WTC11 (cell line): ENCODE results near the gene ZKSCAN8.

Source experiments
- CTCF ChIP-seq: fragments of 200-600 bp; IDR thresholded peaks from 2 replicates; pipeline ENCODE4 v1.8.0; 2022; ENCODE audit warnings: antibody characterized with exemption
- E2F4 ChIP-seq: sonication (generic); formaldehyde crosslinking; IDR thresholded peaks from 2 replicates; pipeline ENCODE4 v1.8.1; 2022; ENCODE audit warnings: low read depth, mild to moderate bottlenecking, moderate library complexity, missing genetic modification reagents, borderline replicate concordance
- IRF2 ChIP-seq: sonication (generic); formaldehyde crosslinking; IDR thresholded peaks from 2 replicates; pipeline ENCODE4 v1.8.0; 2022; ENCODE audit warnings: low read depth, missing genetic modification reagents, borderline replicate concordance
- NFYB ChIP-seq: sonication (generic); formaldehyde crosslinking; conservative IDR thresholded peaks from 2 replicates; pipeline ENCODE4 v1.8.0; 2022; ENCODE audit warnings: low read depth, missing genetic modification reagents
- OVOL2 ChIP-seq: fragments of 250-450 bp; sonication (Bioruptor Pico); IDR thresholded peaks from 2 replicates; pipeline ENCODE4 v1.9.0; 2021; ENCODE audit warnings: mild to moderate bottlenecking, borderline replicate concordance
- TP53 ChIP-seq: sonication (generic); formaldehyde crosslinking; IDR thresholded peaks from 2 replicates; pipeline ENCODE4 v1.8.1; 2023; ENCODE audit warnings: mild to moderate bottlenecking, missing genetic modification reagents
- ZNF121 ChIP-seq: sonication (generic); formaldehyde crosslinking; IDR thresholded peaks from 2 replicates; pipeline ENCODE4 v1.8.0; 2023; ENCODE audit warnings: missing genetic modification reagents

- TF ChIP-seq OVOL2 (no peak), IRF2 (no peak), CTCF (no peak), ZNF121 (no peak), TP53 (CRISPR knock-in tag) (no peak), E2F4 (CRISPR knock-in tag) (no peak), NFYB (no peak)
Observed at GRCh38 chr6:28142446-28142845, 763 bp downstream of the ZKSCAN8 start.
